SU-DHL-6 (cell line): ENCODE data around the gene HPD.
"Not testable (repeated sequence)": the region's sequence is repeated elsewhere in the genome, so short reads cannot be mapped to it uniquely, and the experiment has no call there.

Experiments used
- H2AFZ ChIP-seq: fragments of 200-600 bp; sonication (generic); 2 replicates; pipeline ENCODE4 v1.6.1; 2014; ENCODE audit warnings: low read depth, mild to moderate bottlenecking, moderate library complexity, mixed read lengths, antibody characterized with exemption, low read length; ENCODE audit not compliant: severe bottlenecking
- H3F3A ChIP-seq: fragments of 200-600 bp; shearing (Covaris generic); 2 replicates; pipeline ENCODE4 v1.6.0; 2016; ENCODE audit warnings: antibody characterized with exemption, mild to moderate bottlenecking; ENCODE audit not compliant: insufficient read depth
- H3K27ac ChIP-seq: fragments of 200-600 bp; sonication (generic); 2 replicates; pipeline ENCODE4 v1.5.1; 2016; ENCODE audit warnings: low read depth, mild to moderate bottlenecking, low read length, moderate library complexity, mixed read lengths
- H3K27me3 ChIP-seq: fragments of 200-600 bp; sonication (generic), shearing (Covaris generic); 2 replicates; pipeline ENCODE4 v1.6.0; 2014; ENCODE audit warnings: mild to moderate bottlenecking, low read length
- H3K36me3 ChIP-seq: fragments of 200-600 bp; sonication (generic); 2 replicates; pipeline ENCODE4 v1.6.1; 2014; ENCODE audit warnings: mild to moderate bottlenecking, low read length, mixed read lengths
- H3K4me2 ChIP-seq: fragments of 300-600, 200-600 bp; shearing (Covaris generic), sonication (generic); 2 replicates; pipeline ENCODE4 v1.6.0; 2014; ENCODE audit warnings: low read length, low read depth, mild to moderate bottlenecking; ENCODE audit not compliant: poor library complexity, severe bottlenecking
- H3K4me3 ChIP-seq: fragments of 200-600 bp; sonication (generic); 2 replicates; pipeline ENCODE4 v1.5.1; 2014; ENCODE audit warnings: antibody characterized with exemption, low read length, mild to moderate bottlenecking, mixed read lengths; ENCODE audit not compliant: insufficient read depth, poor library complexity, severe bottlenecking
- H3K79me2 ChIP-seq: fragments of 200-600 bp; sonication (generic); 2 replicates; pipeline ENCODE4 v1.6.1; 2014; ENCODE audit warnings: mild to moderate bottlenecking, low read length, moderate library complexity; ENCODE audit not compliant: insufficient read depth
- H3K9ac ChIP-seq: fragments of 200-600 bp; sonication (generic); 2 replicates; pipeline ENCODE4 v1.7.0; 2014; ENCODE audit warnings: mild to moderate bottlenecking, low read length
- H3K9me2 ChIP-seq: fragments of 200-600 bp; sonication (generic); replicated peaks from 2 replicates; pipeline ENCODE4 v1.6.1; 2014; ENCODE audit warnings: low read length; ENCODE audit not compliant: insufficient read depth
- H3K9me3 ChIP-seq: fragments of 200-600 bp; sonication (generic); 2 replicates; pipeline ENCODE4 v1.6.1; 2014; ENCODE audit warnings: low read length, mixed read lengths; ENCODE audit not compliant: insufficient read depth
- H4K20me1 ChIP-seq: fragments of 200-600 bp; sonication (generic); 2 replicates; pipeline ENCODE4 v1.6.1; 2014; ENCODE audit warnings: low read depth, mild to moderate bottlenecking, antibody characterized with exemption, low read length, moderate library complexity, mixed read lengths
- CTCF ChIP-seq: fragments of 200-600 bp; sonication (generic); IDR thresholded peaks from one replicate; pipeline ENCODE4 v1.5.1; 2017; ENCODE audit warnings: antibody characterized with exemption, mild to moderate bottlenecking, low read length, moderate library complexity; ENCODE audit not compliant: insufficient read depth, poor library complexity, severe bottlenecking
- EZH2phosphoT487 ChIP-seq: fragments of 200-600 bp; sonication (generic), shearing (Covaris generic); conservative IDR thresholded peaks from 2 replicates; pipeline ENCODE4 v1.6.1; 2018; ENCODE audit warnings: mild to moderate bottlenecking, antibody characterized with exemption, low read length, moderate library complexity, mixed read lengths

HPD gene

GRCh38 chr12:121791671-121792551 lies 66.7 kb downstream of the HPD start:
- Histone ChIP-seq H3K79me2 (peaks cover 45% of the 10 kb centered on the region), H3K4me2 (peak overlapping the region; percentile 81)

GRCh38 chr12:121790785-121791184 lies 67.9 kb downstream of the HPD start:
- Histone ChIP-seq H3F3A (peaks cover 31% of the 10 kb centered on the region), H3K4me3 (peak overlapping the region; percentile 20)

More at GRCh38 chr12:121791671-121792551, 66.7 kb downstream of the HPD start:
- TF ChIP-seq EZH2phosphoT487 (no peak), CTCF (no peak)
- Histone ChIP-seq H4K20me1 (no peaks in the 10 kb centered on the region), H3K4me3 (peak overlapping the region; percentile 85), H3K27ac (peak overlapping the region; percentile 74), H3K9ac (peak overlapping the region; percentile 92), H3K36me3 (no peaks in the 10 kb centered on the region), H3K9me2 (no peaks in the 10 kb centered on the region), H3K9me3 (no peaks in the 10 kb centered on the region), H3K27me3 (no peaks in the 10 kb centered on the region), H2AFZ (no peak overlapping the region), H3F3A (peaks cover 31% of the 10 kb centered on the region)

GRCh38 chr12:121789800-121790728 lies 68.6 kb downstream of the HPD start:
- Histone ChIP-seq H3K9ac (peak overlapping the region; percentile 68), H3K36me3 (no peaks in the 10 kb centered on the region), H3K4me2 (peak overlapping the region; percentile 77), H2AFZ (no peak overlapping the region), H3K9me3 (no peaks in the 10 kb centered on the region), H3K79me2 (peaks cover 53% of the 10 kb centered on the region), H3K27ac (peak overlapping the region; percentile 94), H4K20me1 (no peaks in the 10 kb centered on the region), H3K27me3 (no peaks in the 10 kb centered on the region), H3F3A (peaks cover 31% of the 10 kb centered on the region), H3K4me3 (peak overlapping the region; percentile 35), H3K9me2 (no peaks in the 10 kb centered on the region)
- no peak for TF ChIP-seq CTCF
- TF ChIP-seq EZH2phosphoT487: no peak

More at GRCh38 chr12:121790785-121791184, 67.9 kb downstream of the HPD start:
- H3K27me3 ChIP-seq, H3K9me2 ChIP-seq, H3K36me3 ChIP-seq, H3K9me3 ChIP-seq, H4K20me1 ChIP-seq, H2AFZ ChIP-seq: not testable (repeated sequence)
- peak overlapping the region; percentile 77 for H3K4me2 ChIP-seq
- H3K9ac ChIP-seq: peak overlapping the region; percentile 68
- H3K79me2 ChIP-seq: peaks cover 51% of the 10 kb centered on the region
- peak overlapping the region; percentile 94 for H3K27ac ChIP-seq
